Right ventricle myocardium superior (tissue), 1 donor: ENCODE results near the gene ARPP21. TPM values are rescaled to one million over a fixed set of nuclear protein-coding genes. Genes with fewer than 3 reads are reported as not detected.
"Not testable (repeated sequence)": the region's sequence is repeated elsewhere in the genome, so short reads cannot be mapped to it uniquely, and the experiment has no call there.

ENCODE experiments used
- ATAC-seq: fragments of 200-7000 bp; cut with Tn5 transposase; one replicate; pipeline ENCODE4 v1.9.1; 2020; ENCODE audit warnings: mild to moderate bottlenecking; ENCODE audit not compliant: poor library complexity
- DNase-seq: peaks from one replicate; pipeline ENCODE4 v3.0.0-alpha.2; 2020
- intact Hi-C: fragments of 100-400 bp; cut with DNase I; formaldehyde crosslinking; loops from one replicate; pipeline ENCODE4 v1.11.2; 2022
- microRNA-seq: library from miRNA; unstranded; fragments of <30 nt; microRNA quantifications from one replicate; pipeline ENCODE4 v1.2.0, GENCODE V29; 2020
- total RNA-seq: library from RNA; stranded (reverse); fragmentation: NEBNext Ultra II Directional; extraction: Animal tissue kit (Norgen Biotek cat#: 25700); gene quantifications from one replicate; pipeline ENCODE4 v1.2.1, GENCODE V29; 2021
- donor health status: DM: no; HTN: yes; CAD: no; lungs with severe emphysema.

The ARPP21 gene
- total RNA-seq, 1 donor from 2014 or later: not detected

DNA sequence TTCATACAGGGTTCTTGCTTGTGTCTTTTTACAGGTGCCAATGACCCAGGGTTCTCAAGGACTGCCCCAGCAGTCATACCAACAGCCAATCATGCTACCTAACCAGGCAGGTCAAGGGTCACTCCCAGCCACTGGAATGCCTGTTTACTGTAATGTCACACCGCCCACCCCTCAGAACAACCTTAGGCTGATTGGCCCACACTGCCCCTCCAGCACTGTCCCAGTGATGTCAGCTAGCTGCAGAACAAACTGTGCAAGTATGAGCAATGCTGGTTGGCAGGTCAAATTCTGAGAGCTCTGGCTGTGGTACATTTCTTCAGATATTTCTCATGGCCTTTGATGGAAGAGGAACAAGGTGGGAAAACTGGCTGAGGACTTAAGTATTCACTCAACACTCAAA lies 154.3 kb downstream of the ARPP21 start:
- ATAC-seq: no peak
- no peak for DNase-seq
- intact Hi-C loops: no loop called here

GRCh38 chr3:35800960-35801459 lies 161.7 kb downstream of the ARPP21 start:
- DNase-seq (no peak), ATAC-seq (no peak)
- intact Hi-C loops: no loop called here

DNA sequence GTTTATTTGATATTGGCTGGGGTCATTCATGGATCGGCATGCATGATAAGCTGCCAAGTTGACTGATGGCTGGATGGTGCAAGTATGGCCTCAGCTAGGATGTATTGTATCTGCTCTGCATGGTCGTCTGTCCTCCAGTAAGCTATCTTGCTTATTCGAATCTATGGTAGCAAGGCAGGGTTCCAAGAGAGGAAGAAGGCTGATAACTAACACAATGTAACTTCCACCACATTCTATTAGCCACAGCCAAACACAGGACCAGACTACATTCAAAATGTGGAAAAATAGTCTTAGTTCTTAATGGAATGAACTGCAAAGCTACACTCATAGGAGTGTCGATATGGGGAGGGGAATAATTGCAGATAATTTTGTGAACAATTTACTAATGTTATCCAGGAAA lies 175.2 kb downstream of the ARPP21 start:
- DNase-seq: no peak
- intact Hi-C loops: no loop called here

GRCh38 chr3:35815796-35816195 lies 176.5 kb downstream of the ARPP21 start:
- ATAC-seq, DNase-seq, intact Hi-C loops: not testable (repeated sequence)

More for the DNA sequence above, 175.2 kb downstream of the ARPP21 start:
- no peak for ATAC-seq

- ATAC-seq: no peak
- intact Hi-C loops: no loop called here
- DNase-seq: no peak
Measured at GRCh38 chr3:35817216-35817615, 177.9 kb downstream of the ARPP21 start.

- intact Hi-C loops: no loop called here
- no peak for ATAC-seq
- no peak for DNase-seq
Measured at GRCh38 chr3:35832140-35832571, 192.8 kb downstream of the ARPP21 start.

Small RNAs within 50 kb of the gene (microRNA-seq; reads per million reads assigned to microRNA genes)
- gene MIR128-2: not detected
